ENCODE measurements around the gene ESRRB. TPM values are rescaled to one million over a fixed set of nuclear protein-coding genes. Genes with fewer than 3 reads are reported as not detected.

The ESRRB gene
- total RNA-seq, 1 donor from 2014 or later: not detected

DNA sequence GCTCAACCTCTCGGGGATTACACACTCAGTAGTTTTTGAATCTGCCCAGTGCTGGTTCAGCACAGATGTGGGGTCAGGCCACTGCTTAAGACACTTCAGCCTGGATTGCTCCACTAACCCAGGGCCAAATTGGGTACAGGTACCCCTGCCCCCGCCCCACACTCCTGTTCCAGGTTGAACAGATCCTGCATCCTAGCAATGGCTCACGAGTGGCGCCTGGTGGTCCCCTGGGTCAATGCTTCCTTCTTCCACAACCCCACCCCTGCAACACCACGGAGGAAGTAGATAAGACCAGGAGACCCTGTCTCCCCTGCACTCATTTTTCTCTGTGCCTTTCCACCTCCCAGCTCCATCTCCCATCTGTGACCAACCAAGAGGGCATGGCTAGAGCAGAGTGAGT is 108.4 kb downstream of the ESRRB start:
- no peak overlapping the region for H3K27ac Mint-ChIP-seq (ENCODE audit: unreplicated experiment)
- TF ChIP-seq, protein P1, sequence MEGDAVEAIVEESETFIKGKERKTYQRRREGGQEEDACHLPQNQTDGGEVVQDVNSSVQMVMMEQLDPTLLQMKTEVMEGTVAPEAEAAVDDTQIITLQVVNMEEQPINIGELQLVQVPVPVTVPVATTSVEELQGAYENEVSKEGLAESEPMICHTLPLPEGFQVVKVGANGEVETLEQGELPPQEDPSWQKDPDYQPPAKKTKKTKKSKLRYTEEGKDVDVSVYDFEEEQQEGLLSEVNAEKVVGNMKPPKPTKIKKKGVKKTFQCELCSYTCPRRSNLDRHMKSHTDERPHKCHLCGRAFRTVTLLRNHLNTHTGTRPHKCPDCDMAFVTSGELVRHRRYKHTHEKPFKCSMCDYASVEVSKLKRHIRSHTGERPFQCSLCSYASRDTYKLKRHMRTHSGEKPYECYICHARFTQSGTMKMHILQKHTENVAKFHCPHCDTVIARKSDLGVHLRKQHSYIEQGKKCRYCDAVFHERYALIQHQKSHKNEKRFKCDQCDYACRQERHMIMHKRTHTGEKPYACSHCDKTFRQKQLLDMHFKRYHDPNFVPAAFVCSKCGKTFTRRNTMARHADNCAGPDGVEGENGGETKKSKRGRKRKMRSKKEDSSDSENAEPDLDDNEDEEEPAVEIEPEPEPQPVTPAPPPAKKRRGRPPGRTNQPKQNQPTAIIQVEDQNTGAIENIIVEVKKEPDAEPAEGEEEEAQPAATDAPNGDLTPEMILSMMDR (IDR thresholded peaks at IDR 0.05): no peak
- DNase-seq (ENCODE audit: extremely low spot score, unreplicated experiment): no peak
- peaks cover 4% of the 10 kb centered on the region for H3K27me3 Mint-ChIP-seq (ENCODE audit: unreplicated experiment)
- H3K4me3 Mint-ChIP-seq (ENCODE audit: unreplicated experiment): no peak overlapping the region
- H3K36me3 Mint-ChIP-seq (ENCODE audit: unreplicated experiment): no peaks in the 10 kb centered on the region
- H3K4me1 Mint-ChIP-seq (ENCODE audit: unreplicated experiment): no peaks in the 10 kb centered on the region
- H3K9me3 Mint-ChIP-seq (ENCODE audit: unreplicated experiment): no peaks in the 10 kb centered on the region

DNA sequence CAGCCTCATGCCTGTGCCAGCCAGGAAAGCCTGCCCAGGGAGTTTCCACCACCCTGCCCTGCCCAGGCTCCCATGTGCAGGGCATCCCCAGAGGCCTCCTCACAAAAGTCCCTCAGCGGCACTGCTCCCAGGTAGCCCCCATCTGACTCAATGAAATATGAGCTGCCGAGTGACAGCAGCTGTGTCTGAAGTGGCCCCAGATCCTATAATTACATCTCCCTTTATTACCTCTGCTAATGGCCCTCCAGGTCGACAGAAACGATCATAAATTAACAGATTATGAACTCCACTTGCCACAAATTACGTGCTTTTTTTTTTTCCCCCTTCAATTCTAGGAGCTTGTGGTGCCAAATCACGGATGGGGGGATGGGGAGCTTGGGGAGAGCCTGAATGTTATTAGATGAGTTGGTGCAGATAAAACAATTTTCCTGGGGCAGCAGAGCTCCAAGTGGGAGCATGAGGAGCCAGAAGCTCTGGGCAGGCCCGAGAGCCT is 110.4 kb downstream of the ESRRB start:
- Mint-ChIP-seq H3K9me3 (ENCODE audit: unreplicated experiment) (no peaks in the 10 kb centered on the region), H3K4me1 (ENCODE audit: unreplicated experiment) (no peaks in the 10 kb centered on the region), H3K36me3 (ENCODE audit: unreplicated experiment) (no peaks in the 10 kb centered on the region), H3K27ac (ENCODE audit: unreplicated experiment) (no peak overlapping the region), H3K4me3 (ENCODE audit: unreplicated experiment) (no peak overlapping the region), H3K27me3 (ENCODE audit: unreplicated experiment) (peaks cover 4% of the 10 kb centered on the region)
- TF ChIP-seq, protein P1 (IDR thresholded peaks at IDR 0.05): no peak
- DNase-seq (ENCODE audit: extremely low spot score, unreplicated experiment): no peak

DNA sequence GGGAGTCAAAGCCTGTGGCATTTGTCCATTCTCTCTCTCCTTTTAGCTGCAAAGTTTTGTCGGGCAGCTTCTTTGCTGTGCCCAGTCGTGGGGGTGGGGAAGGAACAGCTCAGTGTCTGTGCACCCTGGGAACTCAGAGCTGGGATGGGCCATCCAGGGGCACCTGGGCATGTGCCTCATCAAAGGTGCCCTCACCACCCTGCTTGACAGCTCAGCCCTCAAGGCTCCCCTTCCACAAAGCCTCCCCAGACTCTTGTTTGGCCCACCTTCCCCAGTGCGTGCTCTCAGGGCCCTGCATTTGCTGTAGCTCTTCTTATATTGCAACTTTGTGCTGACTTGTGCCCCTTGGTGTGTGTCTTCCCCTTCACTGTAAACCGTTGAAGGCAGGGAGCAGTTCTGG is 112.6 kb downstream of the ESRRB start:
- DNase-seq (ENCODE audit: extremely low spot score, unreplicated experiment): no peak
- no peak overlapping the region for H3K4me3 Mint-ChIP-seq (ENCODE audit: unreplicated experiment)
- H3K36me3 Mint-ChIP-seq (ENCODE audit: unreplicated experiment): no peaks in the 10 kb centered on the region
- no peaks in the 10 kb centered on the region for H3K4me1 Mint-ChIP-seq (ENCODE audit: unreplicated experiment)
- H3K27me3 Mint-ChIP-seq (ENCODE audit: unreplicated experiment): peaks cover 4% of the 10 kb centered on the region
- no peaks in the 10 kb centered on the region for H3K9me3 Mint-ChIP-seq (ENCODE audit: unreplicated experiment)
- H3K27ac Mint-ChIP-seq (ENCODE audit: unreplicated experiment): no peak overlapping the region
- TF ChIP-seq, protein P1 (IDR thresholded peaks at IDR 0.05): no peak

DNA sequence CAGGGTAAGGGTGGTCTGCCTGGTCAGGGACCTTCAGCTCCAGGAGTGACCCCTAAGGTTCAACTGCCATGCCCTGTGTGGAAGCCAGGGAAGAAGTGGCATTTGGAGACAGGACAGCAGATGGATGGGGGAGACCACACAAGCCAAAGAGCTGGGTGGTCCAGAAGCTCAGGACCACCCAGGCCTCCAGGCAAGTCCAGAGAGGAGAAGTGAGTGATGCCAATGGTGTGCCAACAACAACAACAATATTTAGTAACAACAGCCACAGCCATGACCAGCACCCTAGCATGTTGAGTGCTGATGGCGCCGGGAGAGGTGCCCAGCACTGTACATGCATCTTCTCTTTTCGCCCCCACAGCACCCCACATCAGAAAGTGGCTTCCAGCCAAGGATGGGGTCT is 113.7 kb downstream of the ESRRB start:
- no peaks in the 10 kb centered on the region for H3K36me3 Mint-ChIP-seq (ENCODE audit: unreplicated experiment)
- H3K9me3 Mint-ChIP-seq (ENCODE audit: unreplicated experiment): no peaks in the 10 kb centered on the region
- peaks cover 4% of the 10 kb centered on the region for H3K27me3 Mint-ChIP-seq (ENCODE audit: unreplicated experiment)
- TF ChIP-seq, protein P1 (IDR thresholded peaks at IDR 0.05): no peak
- no peak overlapping the region for H3K4me3 Mint-ChIP-seq (ENCODE audit: unreplicated experiment)
- no peaks in the 10 kb centered on the region for H3K4me1 Mint-ChIP-seq (ENCODE audit: unreplicated experiment)
- DNase-seq (ENCODE audit: extremely low spot score, unreplicated experiment): no peak
- no peak overlapping the region for H3K27ac Mint-ChIP-seq (ENCODE audit: unreplicated experiment)

DNA sequence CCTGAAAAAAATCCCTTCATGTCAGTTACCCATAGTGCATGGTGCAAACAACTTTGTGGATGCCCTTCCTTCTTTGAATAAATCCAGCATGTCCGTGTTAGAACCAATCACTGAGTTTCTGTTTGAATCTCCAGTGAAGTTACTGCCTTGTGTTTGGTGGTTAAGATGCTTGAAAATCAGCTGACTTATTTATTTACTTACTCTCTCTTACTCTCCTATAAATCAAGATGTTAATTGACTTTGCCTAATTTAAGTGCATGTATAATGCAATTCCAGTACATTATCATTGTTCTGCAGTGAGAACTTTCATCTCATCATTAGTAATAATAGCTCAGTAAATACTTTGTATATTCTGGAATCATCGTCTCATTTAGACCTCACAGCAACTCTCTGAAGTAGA is 114.2 kb downstream of the ESRRB start:
- H3K4me3 Mint-ChIP-seq (ENCODE audit: unreplicated experiment): no peak overlapping the region
- no peaks in the 10 kb centered on the region for H3K4me1 Mint-ChIP-seq (ENCODE audit: unreplicated experiment)
- TF ChIP-seq, protein P1 (IDR thresholded peaks at IDR 0.05): no peak
- H3K27ac Mint-ChIP-seq (ENCODE audit: unreplicated experiment): no peak overlapping the region
- no peaks in the 10 kb centered on the region for H3K36me3 Mint-ChIP-seq (ENCODE audit: unreplicated experiment)
- peaks cover 4% of the 10 kb centered on the region for H3K27me3 Mint-ChIP-seq (ENCODE audit: unreplicated experiment)
- H3K9me3 Mint-ChIP-seq (ENCODE audit: unreplicated experiment): no peaks in the 10 kb centered on the region
- DNase-seq (ENCODE audit: extremely low spot score, unreplicated experiment): no peak

Measured in osteocyte (in vitro differentiated cells).